CD4-positive, alpha-beta T cell treated with Interferon gamma for 1 hour (primary cell): ENCODE data around the gene DGKZ.

Experiments used
- DNase-seq: peaks from one replicate; pipeline ENCODE4 v3.0.0-alpha.2; 2020

Gene DGKZ

GRCh38 chr11:46381819-46382645 lies 34.8 kb downstream of the DGKZ start:
- no peak for DNase-seq

GRCh38 chr11:46382646-46383403 lies 35.6 kb downstream of the DGKZ start:
- no peak for DNase-seq

GRCh38 chr11:46383404-46383758 lies 36.1 kb downstream of the DGKZ start:
- no peak for DNase-seq

- no peak for DNase-seq
Observed at GRCh38 chr11:46383974-46384701, 36.9 kb downstream of the DGKZ start.

GRCh38 chr11:46385169-46386004 lies 38.1 kb downstream of the DGKZ start:
- DNase-seq: no peak

GRCh38 chr11:46386005-46386578 lies 38.8 kb downstream of the DGKZ start:
- no peak for DNase-seq

GRCh38 chr11:46386674-46387073 lies 39.4 kb downstream of the DGKZ start:
- DNase-seq: no peak

- no peak for DNase-seq
Observed at GRCh38 chr11:46387456-46387855, 40.2 kb downstream of the DGKZ start.

- no peak for DNase-seq
Observed at GRCh38 chr11:46387919-46388618, 40.8 kb downstream of the DGKZ start.

GRCh38 chr11:46388619-46389449 lies 41.6 kb downstream of the DGKZ start:
- no peak for DNase-seq

GRCh38 chr11:46389450-46390330 lies 42.4 kb downstream of the DGKZ start:
- DNase-seq: peak; percentile 20

- DNase-seq: no peak
Observed at GRCh38 chr11:46390331-46391171, 43.3 kb downstream of the DGKZ start.

- DNase-seq: no peak
Observed at GRCh38 chr11:46391186-46391577, 43.9 kb downstream of the DGKZ start.

GRCh38 chr11:46391578-46392420 lies 44.5 kb downstream of the DGKZ start, which contains the start of gene CHRM4:
CHRM4 (minus strand) TSS chr11:46391776; CDS start chr11:46386557, 5,219 bp downstream.
- no peak for DNase-seq

- DNase-seq: peak; percentile 65
Observed at GRCh38 chr11:46392421-46393230, 45.4 kb downstream of the DGKZ start.

GRCh38 chr11:46393231-46393616 lies 46.0 kb downstream of the DGKZ start:
- no peak for DNase-seq

GRCh38 chr11:46393759-46394158 lies 46.5 kb downstream of the DGKZ start:
- DNase-seq: no peak
